ENCODE data around the gene ESYT3.

- TF ChIP-seq CTCF (IDR thresholded peaks at IDR 0.05) = no peak
- TF ChIP-seq POLR2A (IDR thresholded peaks at IDR 0.05) = no peak
These were observed 37.5 kb upstream of the ESYT3 start for GRCh38 chr3:138396752-138397410.

Measured in right lobe of liver (tissue), 4 donors.